HepG2 (cell line): ENCODE measurements around the gene SPSB2. TPM values are rescaled to one million over a fixed set of nuclear protein-coding genes. Genes with fewer than 3 reads are reported as not detected.

Experiments used
- ATAC-seq: fragments of 200-7000 bp; cut with Tn5 transposase; 3 replicates; pipeline ENCODE4 v1.9.1; 2020; ENCODE audit warnings: mild to moderate bottlenecking, moderate library complexity
- BruUV-seq: library from RNA; stranded (reverse); fragments of 400-500 nt; replicated peaks from 2 replicates; lab custom pipeline; 2021; lab: Mats Ljungman, UMichigan
- CTCF ChIA-PET: fragments of 300-600 bp; formaldehyde crosslinking; extraction: SDS; loops from one replicate; lab custom pipeline; 2021; ENCODE audit warnings: low total read pairs, inconsistent platforms, low intra/inter-chr PET ratio; lab: Yijun Ruan, JAX
- POLR2A ChIA-PET: fragments of 350-600 bp; sonication (Branson Sonifier 250); formaldehyde crosslinking; loops from one replicate; lab custom pipeline; 2020; ENCODE audit warnings: antibody characterized with exemption, inconsistent platforms; lab: Yijun Ruan, JAX
- DNase-seq: peaks from one replicate; pipeline ENCODE4 v3.0.0-alpha.2; 2015; ENCODE audit warnings: low spot score
- FAIRE-seq: peaks from 3 replicates; lab custom pipeline; 2011; peaks lifted over from hg19 to GRCh38; lab: Jason Lieb, UNC
- H2AFZ ChIP-seq: one replicate; pipeline ENCODE4 v1.6.1; 2011; ENCODE audit warnings: low read length, inconsistent platforms
- H3K27ac ChIP-seq: fragments of 300-600 bp; 3 replicates; pipeline ENCODE4 v1.8.0; 2011; ENCODE audit warnings: mixed run types, mild to moderate bottlenecking, mixed read lengths, low read length, inconsistent platforms; ENCODE audit not compliant: insufficient read depth; ENCODE audit errors: extremely low read length
- H3K27me3 ChIP-seq, 2 experiments: fragments of 200-600 bp in 1 of 2; 2 replicates in 1 of 2; 3 replicates in 1 of 2; pipeline versions ENCODE4 v1.6.0 to v1.8.0; 2011; ENCODE audit warnings: low read length in 2 of 2, mild to moderate bottlenecking in 2 of 2, moderate library complexity in 2 of 2, inconsistent platforms in 1 of 2; ENCODE audit not compliant: insufficient read depth in 2 of 2, control insufficient read depth in 1 of 2
- H3K36me3 ChIP-seq, 2 experiments: fragments of 200-600 bp in 1 of 2; replicated peaks in 1 of 2; 2 replicates in 1 of 2; 3 replicates in 1 of 2; pipeline versions ENCODE4 v1.5.1 to v1.8.0; 2011; ENCODE audit warnings: low read length in 2 of 2, inconsistent platforms in 1 of 2; ENCODE audit not compliant: insufficient read depth in 2 of 2, control insufficient read depth in 1 of 2
- H3K4me1 ChIP-seq: 2 replicates; pipeline ENCODE4 v1.5.1; 2012; ENCODE audit warnings: low read length, inconsistent platforms; ENCODE audit not compliant: insufficient read depth
- H3K4me2 ChIP-seq: 2 replicates; pipeline ENCODE4 v1.6.0; 2011; ENCODE audit warnings: low read depth, low read length, inconsistent platforms
- H3K4me3 ChIP-seq, 3 experiments: fragments of 200-600 bp in 1 of 3; sonication (generic), shearing (Covaris generic) in 1 of 3; replicated peaks in 1 of 3; 2 replicates each; pipeline ENCODE4 v1.5.1; 2011 to 2016; ENCODE audit warnings: low read length in 3 of 3, inconsistent platforms in 2 of 3, low read depth in 2 of 3, mild to moderate bottlenecking in 2 of 3, control low read depth in 1 of 3, mixed read lengths in 1 of 3; ENCODE audit not compliant: insufficient read depth in 1 of 3
- H3K79me2 ChIP-seq: one replicate; pipeline ENCODE4 v1.6.1; 2011; ENCODE audit warnings: low read length, inconsistent platforms; ENCODE audit not compliant: insufficient read depth
- H3K9ac ChIP-seq: 2 replicates; pipeline ENCODE4 v1.6.0; 2011; ENCODE audit warnings: mild to moderate bottlenecking, low read depth, low read length, inconsistent platforms; ENCODE audit not compliant: insufficient read depth
- H3K9me3 ChIP-seq: 2 replicates; pipeline ENCODE4 v1.5.1; 2012; ENCODE audit warnings: mild to moderate bottlenecking, low read length
- H4K20me1 ChIP-seq: 2 replicates; pipeline ENCODE4 v1.6.0; 2011; ENCODE audit warnings: inconsistent platforms, mild to moderate bottlenecking, low read length, moderate library complexity; ENCODE audit not compliant: insufficient read depth
- AGO2 ChIP-seq: fragments of 200-400 bp; formaldehyde crosslinking; optimal IDR thresholded peaks from 2 replicates; pipeline ENCODE3; 2017; ENCODE audit warnings: mild to moderate bottlenecking, low read depth, low read length, moderate library complexity
- EEA1 ChIP-seq: sonication (generic); formaldehyde crosslinking; IDR thresholded peaks from 2 replicates; pipeline ENCODE4 v1.5.1; 2020; ENCODE audit warnings: mild to moderate bottlenecking, missing genetic modification reagents, borderline replicate concordance
- SPEN ChIP-seq: sonication (generic); formaldehyde crosslinking; IDR thresholded peaks from 2 replicates; pipeline ENCODE4 v1.5.1; 2020; ENCODE audit warnings: low read depth, mild to moderate bottlenecking, missing genetic modification reagents
- TFAP4 ChIP-seq: sonication (generic); IDR thresholded peaks from 2 replicates; pipeline ENCODE4 v1.6.1; 2016; ENCODE audit warnings: low read depth, borderline replicate concordance
- ZSCAN22 ChIP-seq: sonication (generic); formaldehyde crosslinking; IDR thresholded peaks from 2 replicates; pipeline ENCODE4 v1.4.0; 2020; ENCODE audit warnings: mild to moderate bottlenecking, missing genetic modification reagents
- WGBS: methylation state at CpG from one replicate; pipeline ENCODE4 v1.1.6; 2017; ENCODE audit warnings: low lambda C conversion rate; 5-methylcytosine and 5-hydroxymethylcytosine counted together
- in situ Hi-C: cut with HindIII; loops from 2 replicates; pipeline ENCODE4 v1.10.0; 2017; ENCODE audit warnings: low pct_unique_long_range_greater_than_20kb; ENCODE audit not compliant: extremely low pct_ligation_motif_present
- intact Hi-C: fragments of 100-400 bp; cut with micrococcal nuclease; formaldehyde crosslinking; loops from one replicate; pipeline ENCODE4 v1.10.0; 2022; ENCODE audit not compliant: unreplicated experiment
- polyA plus RNA-seq, 8 experiments: library from polyadenylated mRNA; depleted of rRNA in 3 of 8; stranded (reverse) in 7 of 8; unstranded in 1 of 8; fragments of >200 nt; fragmentation: Illumina TruSeq in 4 of 8; extraction: Trizol in 4 of 8; gene quantifications; 2 replicates each; pipeline versions ENCODE4 v1.2.1 to v1.2.3, GENCODE V29; 2011 to 2016; ENCODE audit warnings: low read depth in 4 of 8, missing spikeins in 1 of 8, mixed read lengths in 1 of 8; ENCODE audit not compliant: insufficient read depth in 1 of 8
- total RNA-seq, 5 experiments: library from RNA; depleted of rRNA; stranded (reverse); fragments of >200 nt; fragmentation: Illumina TruSeq; extraction: Trizol; gene quantifications; 2 replicates each; pipeline ENCODE4 v1.2.3, GENCODE V29; 2016; ENCODE audit warnings: low read depth in 1 of 5

The SPSB2 gene
- total and polyA plus RNA-seq, 2 of the 13 experiments (the other 11 are each of a cell fraction or from before 2014, with no cell fraction given): 2.0 to 6.2 TPM

- ChIA-PET POLR2A (interaction anchor here (2.0 to 2.7 kb wide), 2 partner anchors 12 to 26 kb away, joined by 5 to 17 read pairs; partner anchors contain the start of genes CDCA3, TPI1 and USP5), CTCF (no interaction called here)
- DNase-seq: no peak
- TF ChIP-seq EEA1 (CRISPR knock-in tag) (no peak), SPEN (CRISPR knock-in tag) (no peak), TFAP4 (no peak)
- Histone ChIP-seq H3K27ac (no peak overlapping the region), H3K4me3 (no peak overlapping the region), H3K9ac (no peak overlapping the region), H2AFZ (no peak overlapping the region), H3K9me3 (no peaks in the 10 kb centered on the region), H3K79me2 (no peaks in the 10 kb centered on the region), H3K36me3 (peaks cover 11 to 25% of the 10 kb centered on the region in 2 experiments; a peak in 4 of 5 replicates), H3K27me3 (no peaks in the 10 kb centered on the region), H3K4me1 (no peaks in the 10 kb centered on the region), H4K20me1 (no peaks in the 10 kb centered on the region), H3K4me2 (no peak overlapping the region)
- no TSS peak for BruUV-seq
- 100% methylated on average over 1 of the region's 1 CpG for WGBS
- no peak for FAIRE-seq
- ATAC-seq: no peak
- in situ Hi-C loops: no loop called here
- intact Hi-C loops: no loop called here
These were observed 32.8 kb downstream of the SPSB2 start for GRCh38 chr12:6840330-6840729.

- ATAC-seq (no peak), FAIRE-seq (no peak), DNase-seq (no peak)
- H3K4me1 ChIP-seq: no peaks in the 10 kb centered on the region
- peaks cover 10 to 19% of the 10 kb centered on the region in 2 experiments; a peak in 4 of 5 replicates for H3K36me3 ChIP-seq
- POLR2A ChIA-PET: interaction anchor here (2.0 to 2.7 kb wide), 2 partner anchors 12 to 27 kb away, joined by 5 to 17 read pairs; partner anchors contain the start of genes CDCA3, TPI1 and USP5
- intact Hi-C loops: no loop called here
- no peaks in the 10 kb centered on the region for H3K79me2 ChIP-seq
- H4K20me1 ChIP-seq: no peaks in the 10 kb centered on the region
- H3K27me3 ChIP-seq: no peaks in the 10 kb centered on the region
- WGBS: 84% methylated on average over 7 of the region's 10 CpGs
- CTCF ChIA-PET: no interaction called here
- no peak overlapping the region for H2AFZ ChIP-seq
- H3K9ac ChIP-seq: no peak overlapping the region
- no peak overlapping the region for H3K27ac ChIP-seq
- H3K4me2 ChIP-seq: no peak overlapping the region
- in situ Hi-C loops: no loop called here
- H3K4me3 ChIP-seq: no peak overlapping the region
- H3K9me3 ChIP-seq: no peaks in the 10 kb centered on the region
- TF ChIP-seq AGO2 (peak; percentile 32), ZSCAN22 (CRISPR knock-in tag) (no peak)
- no TSS peak for BruUV-seq
These were observed 33.5 kb downstream of the SPSB2 start for GRCh38 chr12:6839482-6840201.
